GM19324 (cell line): Measurements from ENCODE around the gene CIITA.

Source experiments
- ATAC-seq: cut with Tn5 transposase; IDR thresholded peaks from one replicate; pipeline ENCODE4 v1.9.1; 2021; ENCODE audit warnings: mild to moderate bottlenecking, moderate library complexity; ENCODE audit not compliant: unreplicated experiment, low FRiP score

Gene CIITA

GRCh38 chr16:10972108-10972818, 95.3 kb downstream of the CIITA start:
- no peak for ATAC-seq

GRCh38 chr16:10972819-10973464, 95.9 kb downstream of the CIITA start:
- ATAC-seq = no peak

- no peak for ATAC-seq
Observed at GRCh38 chr16:10976634-10977033, 99.6 kb downstream of the CIITA start.

GRCh38 chr16:10978124-10978523, 101.1 kb downstream of the CIITA start:
- ATAC-seq = no peak

- no peak for ATAC-seq
Observed at GRCh38 chr16:10978871-10979446, 102.0 kb downstream of the CIITA start.

DNA sequence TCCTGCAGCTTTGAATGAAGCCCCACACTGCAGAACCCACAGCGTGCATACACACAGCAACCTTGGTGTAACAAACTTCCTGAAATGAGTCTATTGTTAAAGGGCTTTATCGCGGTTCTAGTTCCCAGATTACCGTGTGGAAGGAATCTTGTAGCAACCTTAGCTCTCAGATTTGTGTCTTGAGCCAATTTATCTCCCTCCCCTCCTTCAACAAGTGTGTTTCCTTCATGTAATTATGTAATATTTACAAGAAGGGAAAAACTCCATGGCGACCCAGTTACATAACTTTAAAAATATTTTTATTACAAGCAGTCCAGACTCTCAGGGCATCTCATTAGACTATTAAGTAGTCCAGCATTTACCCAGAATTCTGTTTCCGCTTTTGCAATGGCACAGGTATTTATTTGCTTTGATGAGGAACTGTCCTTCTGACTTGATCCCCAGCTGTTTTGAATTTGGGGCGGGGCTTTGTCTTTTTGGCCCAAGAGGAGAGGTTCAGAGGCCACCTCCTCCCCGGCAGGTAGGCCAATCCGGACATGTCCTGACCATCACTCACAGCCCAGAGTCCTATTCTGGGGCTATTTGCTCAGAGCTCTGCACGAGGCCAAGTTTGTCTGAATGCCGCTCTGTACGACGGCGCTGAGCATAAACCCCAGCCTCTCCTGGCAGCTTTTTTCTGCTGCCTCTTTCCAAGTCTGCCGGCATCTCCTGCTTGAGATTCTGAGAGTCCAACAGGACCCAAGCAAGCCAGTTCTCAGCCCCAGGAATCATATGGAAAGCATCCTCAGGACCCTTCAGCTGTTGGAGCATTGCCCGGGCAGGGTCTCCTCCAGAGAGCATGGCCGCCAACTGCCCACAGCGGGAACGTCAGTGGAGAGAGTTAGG, 103.0 kb downstream of the CIITA start:
- ATAC-seq = no peak

- ATAC-seq = no peak
Observed at GRCh38 chr16:10980813-10981212, 103.8 kb downstream of the CIITA start.

GRCh38 chr16:10981697-10982216, 104.8 kb downstream of the CIITA start:
- ATAC-seq = peak; percentile 75

GRCh38 chr16:10982465-10983150, 105.6 kb downstream of the CIITA start:
- ATAC-seq = peak; percentile 41

GRCh38 chr16:10983159-10983558, 106.2 kb downstream of the CIITA start:
- ATAC-seq = no peak

DNA sequence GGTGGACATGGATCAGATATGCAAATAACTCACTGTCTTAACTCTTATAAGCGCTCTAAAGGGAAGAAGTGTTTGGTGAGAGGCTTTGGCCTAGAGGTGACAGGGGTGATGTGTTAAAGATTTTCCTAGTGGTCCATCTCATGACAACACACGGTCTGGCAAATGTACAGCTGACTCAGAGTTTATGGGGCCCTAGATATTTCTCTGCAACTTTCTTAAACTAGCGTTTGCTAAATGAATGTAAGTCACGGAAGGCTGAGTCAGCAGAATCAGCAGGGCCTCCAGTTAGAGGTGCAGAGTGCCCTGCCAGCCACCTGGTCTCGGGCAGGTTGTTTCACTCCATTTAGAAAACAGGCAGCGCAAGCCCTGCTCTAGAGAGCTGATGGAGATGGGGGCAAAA, 107.5 kb downstream of the CIITA start:
- ATAC-seq = no peak
